IPS-15b (cell line): ENCODE data around the gene MDH2.
"Not testable (repeated sequence)": the region's sequence is repeated elsewhere in the genome, so short reads cannot be mapped to it uniquely, and the experiment has no call there.

Experiments used
- H3K27me3 ChIP-seq: one replicate; pipeline ENCODE4 v1.6.1; 2013; ENCODE audit warnings: low read length; ENCODE audit not compliant: control insufficient read depth, insufficient read depth
- H3K36me3 ChIP-seq: one replicate; pipeline ENCODE4 v1.6.1; 2013; ENCODE audit warnings: low read length; ENCODE audit not compliant: control insufficient read depth, insufficient read depth
- H3K4me1 ChIP-seq: one replicate; pipeline ENCODE4 v1.6.1; 2013; ENCODE audit warnings: mild to moderate bottlenecking, low read length; ENCODE audit not compliant: control insufficient read depth, insufficient read depth
- H3K4me3 ChIP-seq: one replicate; pipeline ENCODE4 v1.5.1; 2013; ENCODE audit warnings: low read depth, low read length
- H3K9ac ChIP-seq: one replicate; pipeline ENCODE4 v1.6.1; 2013; ENCODE audit warnings: low read depth, mild to moderate bottlenecking, low read length
- H3K9me3 ChIP-seq: one replicate; pipeline ENCODE4 v1.6.1; 2013; ENCODE audit warnings: mild to moderate bottlenecking, low read length; ENCODE audit not compliant: control insufficient read depth, insufficient read depth

The MDH2 gene

GRCh38 chr7:76106130-76106529, 58.2 kb downstream of the MDH2 start:
- not testable (repeated sequence) for H3K27me3 ChIP-seq, H3K4me3 ChIP-seq, H3K36me3 ChIP-seq, H3K9me3 ChIP-seq, H3K4me1 ChIP-seq, H3K9ac ChIP-seq

- H3K36me3 ChIP-seq: no peaks in the 10 kb centered on the region
- H3K9ac ChIP-seq: no peak overlapping the region
- H3K4me3 ChIP-seq: no peak overlapping the region
- H3K27me3 ChIP-seq: no peaks in the 10 kb centered on the region
- H3K9me3 ChIP-seq: no peaks in the 10 kb centered on the region
- H3K4me1 ChIP-seq: no peaks in the 10 kb centered on the region
These were observed 59.0 kb downstream of the MDH2 start for GRCh38 chr7:76106893-76107292.

DNA sequence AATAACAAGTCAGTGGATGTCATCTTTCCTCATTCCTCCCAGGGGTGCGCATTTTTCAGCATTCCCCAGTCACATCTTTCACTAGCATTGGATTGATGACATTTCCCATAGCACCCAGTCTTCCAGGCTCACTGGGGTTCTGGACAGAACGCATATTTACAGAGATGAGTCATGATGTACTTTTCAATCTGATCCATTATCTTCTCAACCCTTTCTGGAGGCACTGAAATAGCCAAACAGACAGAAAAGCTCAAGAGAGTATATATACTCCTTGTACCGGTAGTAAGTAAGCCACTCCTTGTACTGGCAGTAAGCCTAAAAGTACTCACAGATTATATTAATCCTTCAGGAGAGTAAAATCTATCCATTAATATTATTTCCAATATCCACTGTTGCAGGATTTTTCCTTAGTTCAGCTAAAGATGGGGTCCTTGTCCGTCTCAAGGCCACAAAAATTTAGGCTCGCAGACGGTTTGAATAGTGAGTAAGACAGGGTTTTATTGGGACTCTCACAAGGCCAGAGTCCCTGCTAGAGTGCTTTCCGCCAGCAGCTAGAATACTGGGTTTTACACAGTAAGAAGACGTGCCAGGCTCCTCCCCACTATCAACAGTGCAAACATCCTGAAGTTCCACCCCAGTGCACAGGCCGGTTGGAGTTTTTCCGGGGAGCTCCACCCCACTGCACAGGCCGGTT, 60.8 kb downstream of the MDH2 start:
- H3K4me3 ChIP-seq: no peak overlapping the region
- no peaks in the 10 kb centered on the region for H3K36me3 ChIP-seq
- H3K9ac ChIP-seq: no peak overlapping the region
- H3K4me1 ChIP-seq: no peaks in the 10 kb centered on the region
- H3K9me3 ChIP-seq: no peaks in the 10 kb centered on the region
- H3K27me3 ChIP-seq: no peaks in the 10 kb centered on the region

DNA sequence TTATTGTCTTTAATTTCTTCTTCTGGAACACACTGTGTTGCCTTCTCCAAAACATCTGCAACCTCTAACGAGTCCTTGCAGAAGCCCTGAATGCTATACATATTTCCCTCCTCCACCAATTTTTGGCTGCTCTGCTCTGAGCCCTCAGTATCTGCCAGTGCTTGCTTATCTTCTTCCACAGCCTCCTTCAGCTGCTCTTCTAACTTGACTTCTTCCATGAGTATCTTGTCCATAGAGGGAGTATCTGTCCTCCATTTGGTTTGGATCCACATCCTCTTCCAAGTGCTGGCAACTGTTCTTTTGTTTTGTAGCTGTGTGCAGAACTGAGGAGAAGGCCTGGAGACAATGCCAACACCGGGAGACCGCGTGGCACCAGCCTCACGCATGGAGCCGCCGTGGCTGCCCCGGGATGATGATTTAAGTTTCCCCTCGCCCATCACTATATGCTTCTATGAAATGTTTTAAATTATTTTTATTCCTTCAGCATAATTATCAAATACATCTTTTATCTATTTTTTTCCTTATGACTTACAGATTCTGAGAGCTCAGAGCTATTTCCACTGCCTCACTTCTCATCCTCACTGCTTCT, 65.2 kb downstream of the MDH2 start:
- not testable (repeated sequence) for H3K27me3 ChIP-seq, H3K4me3 ChIP-seq, H3K9me3 ChIP-seq, H3K36me3 ChIP-seq, H3K4me1 ChIP-seq, H3K9ac ChIP-seq

DNA sequence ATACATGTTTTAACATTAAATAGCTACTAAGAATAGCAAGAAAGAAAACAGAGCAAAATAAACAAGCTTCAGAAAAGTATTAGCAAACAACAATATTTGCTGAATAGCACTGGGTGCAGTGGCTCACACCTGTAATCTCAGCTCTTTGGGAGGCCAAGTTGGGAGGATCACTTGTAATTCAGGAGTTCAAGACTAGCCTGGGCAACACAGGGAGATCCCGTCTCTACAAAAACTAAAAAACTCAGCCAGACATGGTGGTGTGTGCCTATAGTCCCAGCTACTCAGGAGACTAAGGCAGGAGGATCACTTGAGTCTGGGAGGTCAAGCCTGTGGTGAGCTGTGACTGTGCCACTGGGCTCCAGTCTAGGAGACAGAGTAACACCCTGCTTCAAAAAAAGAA, 66.8 kb downstream of the MDH2 start:
- H3K4me1 ChIP-seq, H3K27me3 ChIP-seq, H3K9ac ChIP-seq, H3K9me3 ChIP-seq, H3K36me3 ChIP-seq, H3K4me3 ChIP-seq: not testable (repeated sequence)
